Naive thymus-derived CD8-positive, alpha-beta T cell (primary cell): ENCODE results near the gene TRAPPC12. TPM values are rescaled to one million over a fixed set of nuclear protein-coding genes. Genes with fewer than 3 reads are reported as not detected.
"Not testable (repeated sequence)": the region's sequence is repeated elsewhere in the genome, so short reads cannot be mapped to it uniquely, and the experiment has no call there.

Source experiments
- ATAC-seq, 2 donors: fragments of 150-1000 bp; cut with Tn5 transposase in 1 of 2; sonication (Bioruptor Pico), chemical (Tn5 transposase) in 1 of 2; 1 replicate in 1 of 2; 2 replicates in 1 of 2; pipeline ENCODE4 v1.10.0; 2021; ENCODE audit warnings: mild to moderate bottlenecking in 2 of 2, moderate library complexity in 2 of 2
- POLR2A ChIA-PET: fragments of 350-600 bp; sonication (Branson Sonifier 250); formaldehyde crosslinking; loops from one replicate; lab custom pipeline; 2021; ENCODE audit warnings: antibody characterized with exemption; lab: Charles Lee
- DNase-seq, 10 donors: peaks; one replicate each; pipeline versions ENCODE4 v3.0.0 to v3.0.0-alpha.2; 2020 to 2022
- H3K27ac Mint-ChIP-seq, 10 donors: one replicate each; pipeline ENCODE4 v1.8.0; 2020 to 2022; ENCODE audit warnings: mild to moderate bottlenecking in 10 of 10, mixed read lengths in 10 of 10, moderate library complexity in 4 of 10, inconsistent platforms in 1 of 10
- H3K27me3 Mint-ChIP-seq, 5 donors: one replicate each; pipeline ENCODE4 v1.8.0; 2021 to 2022; ENCODE audit warnings: mixed read lengths in 5 of 5
- H3K36me3 Mint-ChIP-seq, 3 donors: one replicate each; pipeline ENCODE4 v1.8.0; 2020 to 2022; ENCODE audit warnings: mixed read lengths in 3 of 3, mild to moderate bottlenecking in 2 of 3, inconsistent platforms in 1 of 3
- H3K4me1 Mint-ChIP-seq, 4 donors: one replicate each; pipeline ENCODE4 v1.8.0; 2021 to 2022; ENCODE audit warnings: mixed read lengths in 4 of 4
- H3K4me3 Mint-ChIP-seq, 10 donors: one replicate each; pipeline ENCODE4 v1.8.0; 2020 to 2022; ENCODE audit warnings: mild to moderate bottlenecking in 10 of 10, mixed read lengths in 10 of 10, moderate library complexity in 6 of 10, inconsistent platforms in 1 of 10
- H3K9me3 Mint-ChIP-seq, 9 donors: one replicate each; pipeline ENCODE4 v1.8.0; 2020 to 2022; ENCODE audit warnings: mixed read lengths in 9 of 9, mild to moderate bottlenecking in 3 of 9, inconsistent platforms in 1 of 9, moderate library complexity in 1 of 9
- polyA plus RNA-seq, 3 donors: library from polyadenylated mRNA; unstranded; fragments of 300-500 nt; fragmentation: Illumina TruSeq; gene quantifications; one replicate each; pipeline ENCODE4 v1.2.3, GENCODE V29; 2021
- total RNA-seq, 8 experiments: library from RNA in 2 of 8; stranded (reverse) in 2 of 8; gene quantifications; one replicate each; pipeline ENCODE4 v1.2.3 and lab custom pipeline; 2021 to 2026

Gene TRAPPC12
- total and polyA plus RNA-seq, 5 experiments from 2014 or later = 23.8 to 162 (median 44.0) TPM

DNA sequence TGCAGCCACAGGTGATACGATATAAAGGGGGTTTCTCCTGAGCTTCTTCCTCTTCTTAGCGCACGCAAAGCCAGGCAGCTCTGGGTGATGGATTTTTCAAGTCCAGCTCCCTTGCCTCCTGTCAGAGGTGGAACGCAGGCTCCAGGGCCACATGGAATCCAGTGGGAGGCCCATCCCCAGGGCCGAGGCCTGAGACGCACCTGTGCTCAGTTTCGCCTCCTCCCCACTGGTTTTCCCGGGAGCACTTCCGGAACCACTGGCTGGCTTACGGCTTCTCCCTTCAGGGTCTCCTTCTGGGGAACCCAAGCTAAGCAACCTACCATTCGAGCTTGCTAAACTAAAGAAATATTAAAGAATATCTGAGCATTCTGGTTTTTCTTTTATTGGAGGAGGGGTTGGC is 63.6 kb downstream of the TRAPPC12 start:
- peaks cover 0 to 62% (median 13%) of the 10 kb centered on the region in 3 donors for H3K36me3 Mint-ChIP-seq
- no peaks in the 10 kb centered on the region for H3K27me3 Mint-ChIP-seq
- no peak for DNase-seq
- ATAC-seq = no peak
- POLR2A ChIA-PET = no interaction called here
- no peaks in the 10 kb centered on the region for H3K9me3 Mint-ChIP-seq
- no peak overlapping the region for H3K27ac Mint-ChIP-seq
- no peak overlapping the region for H3K4me3 Mint-ChIP-seq
- peaks cover 9 to 35% (median 27%) of the 10 kb centered on the region in 4 donors for H3K4me1 Mint-ChIP-seq

DNA sequence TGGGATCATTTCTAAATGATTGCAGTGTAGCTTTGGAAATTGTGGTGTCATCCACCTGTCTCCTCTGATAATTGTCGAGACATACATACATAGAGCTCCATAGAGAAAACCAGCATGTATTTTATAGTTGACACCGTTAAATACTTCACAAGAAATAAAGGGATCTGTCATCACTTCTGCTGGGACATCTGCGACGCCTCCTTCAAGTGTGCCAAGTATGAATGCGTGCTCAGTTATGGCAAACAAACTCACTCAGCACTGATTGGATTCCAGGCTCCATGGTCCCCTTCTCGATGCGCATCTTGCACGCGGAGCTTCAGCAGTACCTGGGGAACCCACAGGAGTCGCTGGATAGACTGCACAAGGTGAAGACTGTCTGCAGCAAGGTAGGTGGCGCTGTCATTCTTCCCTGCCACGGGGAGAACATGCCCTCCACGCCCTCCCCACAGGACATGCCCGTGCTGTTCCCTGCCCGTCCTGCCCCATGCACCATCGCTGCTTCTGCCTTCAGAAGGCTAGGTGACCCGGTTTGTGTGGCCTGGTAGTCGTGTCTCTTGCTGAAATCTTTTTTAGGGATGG is 64.1 kb downstream of the TRAPPC12 start:
- H3K4me1 Mint-ChIP-seq = peaks cover 7 to 33% (median 27%) of the 10 kb centered on the region in 4 donors
- H3K4me3 Mint-ChIP-seq = no peak overlapping the region
- peak overlapping the region in 2 of 10 donors; percentile 13 to 38 for H3K27ac Mint-ChIP-seq
- H3K36me3 Mint-ChIP-seq = peaks cover 0 to 66% (median 13%) of the 10 kb centered on the region in 3 donors
- POLR2A ChIA-PET = no interaction called here
- DNase-seq = no peak
- H3K27me3 Mint-ChIP-seq = no peaks in the 10 kb centered on the region
- H3K9me3 Mint-ChIP-seq = no peaks in the 10 kb centered on the region
- no peak for ATAC-seq

GRCh38 chr2:3445891-3446290 is 66.4 kb downstream of the TRAPPC12 start:
- no peak for ATAC-seq
- Mint-ChIP-seq H3K9me3 (no peaks in the 10 kb centered on the region), H3K36me3 (peaks cover 0 to 79% (median 13%) of the 10 kb centered on the region in 3 donors), H3K4me1 (peaks cover 5 to 14% (median 9%) of the 10 kb centered on the region in 4 donors), H3K27me3 (no peaks in the 10 kb centered on the region), H3K27ac (peak overlapping the region in 2 of 10 donors; percentile 25 to 52), H3K4me3 (no peak overlapping the region)
- DNase-seq = no peak
- POLR2A ChIA-PET = no interaction called here

DNA sequence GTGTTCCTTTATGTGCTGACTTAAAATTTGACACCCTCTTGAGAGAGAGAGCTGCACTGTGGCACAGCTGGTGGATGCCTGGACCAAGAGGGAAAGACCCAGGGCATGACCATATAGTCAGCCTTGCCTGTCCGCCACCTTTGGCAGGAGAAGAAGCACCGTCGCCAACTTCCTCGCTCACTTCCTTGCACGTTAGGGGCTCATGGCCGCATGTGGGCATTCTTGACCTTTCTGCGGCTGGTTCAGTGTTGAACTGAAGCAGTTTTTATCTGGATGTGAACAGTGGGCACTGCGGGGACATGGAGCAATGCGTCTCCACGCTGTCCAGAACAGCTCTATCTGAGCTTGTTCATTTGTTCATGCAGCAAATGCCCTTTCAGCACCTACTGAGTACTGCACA is 66.9 kb downstream of the TRAPPC12 start:
- peak overlapping the region in 1 of 10 donors; percentile 59 for H3K27ac Mint-ChIP-seq

DNA sequence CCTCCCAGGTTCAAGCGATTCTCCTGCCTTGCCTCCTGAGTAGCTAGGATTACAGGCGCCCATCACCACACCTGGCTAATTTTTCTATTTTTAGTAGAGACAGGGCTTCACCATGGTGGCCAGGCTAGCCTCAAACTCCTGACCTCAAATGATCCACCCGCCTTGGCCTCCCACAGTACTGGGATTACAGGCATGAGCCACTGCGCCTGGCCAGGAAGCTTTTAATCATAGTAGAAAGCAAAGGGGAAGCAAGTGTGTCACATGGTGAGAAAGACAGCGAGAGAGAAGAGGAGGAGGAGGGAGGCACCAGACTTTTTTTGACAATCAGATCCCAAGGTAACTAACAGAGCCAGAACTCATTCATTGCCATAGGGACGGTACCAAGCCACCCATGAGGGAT is 67.7 kb downstream of the TRAPPC12 start:
- H3K27me3 Mint-ChIP-seq, H3K4me1 Mint-ChIP-seq, H3K4me3 Mint-ChIP-seq, POLR2A ChIA-PET, ATAC-seq, H3K9me3 Mint-ChIP-seq, DNase-seq: not testable (repeated sequence)
- peaks cover 0 to 86% (median 17%) of the 10 kb centered on the region in 3 donors for H3K36me3 Mint-ChIP-seq
- H3K27ac Mint-ChIP-seq = peak overlapping the region in 2 of 10 donors; percentile 4 to 75

More for the DNA sequence above, 66.9 kb downstream of the TRAPPC12 start:
- DNase-seq = no peak
- H3K27me3 Mint-ChIP-seq = no peaks in the 10 kb centered on the region
- peaks cover 4 to 12% (median 5%) of the 10 kb centered on the region in 4 donors for H3K4me1 Mint-ChIP-seq
- POLR2A ChIA-PET = no interaction called here
- ATAC-seq = no peak
- H3K9me3 Mint-ChIP-seq = no peaks in the 10 kb centered on the region
- H3K36me3 Mint-ChIP-seq = peaks cover 0 to 82% (median 17%) of the 10 kb centered on the region in 3 donors
- H3K4me3 Mint-ChIP-seq = no peak overlapping the region

DNA sequence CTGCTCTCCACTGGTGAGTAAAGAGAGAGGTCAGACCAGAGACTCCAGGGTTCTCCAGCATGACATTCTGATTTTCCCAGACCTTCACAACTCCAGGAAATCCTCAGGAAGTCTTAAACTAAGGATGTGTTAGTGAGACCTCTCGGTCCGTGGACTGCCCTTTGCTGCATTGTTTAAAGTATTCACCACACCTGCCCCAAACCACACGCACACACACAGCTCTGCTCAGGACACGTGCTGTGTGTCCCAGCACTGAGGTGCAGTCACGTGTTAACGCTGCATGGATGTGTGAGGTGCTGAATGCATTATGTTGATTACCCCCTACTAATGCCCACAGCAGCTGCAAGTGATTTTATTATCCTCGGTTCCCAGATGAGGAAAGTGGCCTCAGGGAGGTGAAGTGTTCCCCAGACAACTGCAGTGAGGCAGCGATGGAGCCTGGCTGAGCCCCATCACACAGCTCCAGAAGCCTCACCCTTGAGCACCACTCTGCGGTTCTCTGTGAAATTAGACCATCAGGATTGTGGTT is 68.4 kb downstream of the TRAPPC12 start:
- Mint-ChIP-seq H3K27me3 (no peaks in the 10 kb centered on the region), H3K27ac (no peak overlapping the region), H3K4me3 (no peak overlapping the region), H3K4me1 (peaks cover 0 to 4% (median 1%) of the 10 kb centered on the region in 4 donors), H3K36me3 (peaks cover 0 to 86% (median 17%) of the 10 kb centered on the region in 3 donors), H3K9me3 (no peaks in the 10 kb centered on the region)
- ATAC-seq (no peak), DNase-seq (no peak)
- POLR2A ChIA-PET = no interaction called here

GRCh38 chr2:3448441-3448911 is 69.0 kb downstream of the TRAPPC12 start:
- POLR2A ChIA-PET, H3K4me3 Mint-ChIP-seq, ATAC-seq, H3K4me1 Mint-ChIP-seq, H3K27me3 Mint-ChIP-seq, DNase-seq, H3K9me3 Mint-ChIP-seq: not testable (repeated sequence)
- H3K27ac Mint-ChIP-seq = peak overlapping the region in 2 of 10 donors; percentile 24 to 32
- H3K36me3 Mint-ChIP-seq = peaks cover 0 to 87% (median 19%) of the 10 kb centered on the region in 3 donors

GRCh38 chr2:3449086-3449485 is 69.6 kb downstream of the TRAPPC12 start:
- ATAC-seq = no peak
- POLR2A ChIA-PET = no interaction called here
- Mint-ChIP-seq H3K4me3 (no peak overlapping the region), H3K27me3 (no peaks in the 10 kb centered on the region), H3K36me3 (peaks cover 0 to 86% (median 17%) of the 10 kb centered on the region in 3 donors), H3K27ac (peak overlapping the region in 2 of 10 donors; percentile 20 to 32), H3K9me3 (no peaks in the 10 kb centered on the region), H3K4me1 (peaks cover 0 to 5% (median 1%) of the 10 kb centered on the region in 4 donors)
- no peak for DNase-seq

GRCh38 chr2:3449936-3450335 is 70.4 kb downstream of the TRAPPC12 start:
- Mint-ChIP-seq H3K4me3 (no peak overlapping the region), H3K27ac (peak overlapping the region in 1 of 10 donors; percentile 20), H3K9me3 (no peaks in the 10 kb centered on the region), H3K4me1 (peaks cover 0 to 5% (median 1%) of the 10 kb centered on the region in 4 donors), H3K27me3 (no peaks in the 10 kb centered on the region), H3K36me3 (peaks cover 0 to 79% (median 13%) of the 10 kb centered on the region in 3 donors)
- ATAC-seq = no peak
- no peak for DNase-seq
- POLR2A ChIA-PET = no interaction called here

- H3K27ac Mint-ChIP-seq = peak overlapping the region in 3 of 10 donors; percentile 19 to 60 (median 24)
- no peak overlapping the region for H3K4me3 Mint-ChIP-seq
- no peaks in the 10 kb centered on the region for H3K9me3 Mint-ChIP-seq
- no peak for DNase-seq
- POLR2A ChIA-PET = no interaction called here
- no peak for ATAC-seq
- H3K36me3 Mint-ChIP-seq = peaks cover 0 to 78% (median 15%) of the 10 kb centered on the region in 3 donors
- H3K4me1 Mint-ChIP-seq = peaks cover 0 to 5% (median 2%) of the 10 kb centered on the region in 4 donors
- H3K27me3 Mint-ChIP-seq = no peaks in the 10 kb centered on the region
Measured at GRCh38 chr2:3450385-3451010, 71.0 kb downstream of the TRAPPC12 start.

DNA sequence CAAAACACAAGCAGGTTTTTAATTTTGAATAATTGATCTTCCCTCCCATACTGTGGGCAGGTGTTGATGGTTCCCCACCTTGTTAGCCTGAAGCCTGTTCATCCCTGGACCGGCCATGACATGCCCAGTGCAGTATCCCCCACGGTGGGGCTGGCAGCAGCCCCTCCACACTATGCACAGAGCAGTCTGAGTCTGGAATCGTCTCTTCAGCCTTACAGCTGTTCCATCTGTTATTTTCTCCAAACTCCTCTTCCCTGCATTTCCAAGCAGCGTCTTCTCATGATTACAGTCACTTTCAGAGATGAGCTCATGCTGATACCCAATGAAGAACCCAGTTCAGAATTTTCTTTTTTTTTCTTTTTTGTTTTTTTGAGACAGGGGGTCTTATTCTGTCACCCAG is 71.7 kb downstream of the TRAPPC12 start:
- H3K27ac Mint-ChIP-seq = peak overlapping the region in 3 of 10 donors; percentile 15 to 76 (median 24)
- no peaks in the 10 kb centered on the region for H3K27me3 Mint-ChIP-seq
- POLR2A ChIA-PET = no interaction called here
- peaks cover 0 to 78% (median 16%) of the 10 kb centered on the region in 3 donors for H3K36me3 Mint-ChIP-seq
- DNase-seq (no peak), ATAC-seq (no peak)
- H3K9me3 Mint-ChIP-seq = no peaks in the 10 kb centered on the region
- H3K4me1 Mint-ChIP-seq = peaks cover 0 to 5% (median 2%) of the 10 kb centered on the region in 4 donors
- no peak overlapping the region for H3K4me3 Mint-ChIP-seq

DNA sequence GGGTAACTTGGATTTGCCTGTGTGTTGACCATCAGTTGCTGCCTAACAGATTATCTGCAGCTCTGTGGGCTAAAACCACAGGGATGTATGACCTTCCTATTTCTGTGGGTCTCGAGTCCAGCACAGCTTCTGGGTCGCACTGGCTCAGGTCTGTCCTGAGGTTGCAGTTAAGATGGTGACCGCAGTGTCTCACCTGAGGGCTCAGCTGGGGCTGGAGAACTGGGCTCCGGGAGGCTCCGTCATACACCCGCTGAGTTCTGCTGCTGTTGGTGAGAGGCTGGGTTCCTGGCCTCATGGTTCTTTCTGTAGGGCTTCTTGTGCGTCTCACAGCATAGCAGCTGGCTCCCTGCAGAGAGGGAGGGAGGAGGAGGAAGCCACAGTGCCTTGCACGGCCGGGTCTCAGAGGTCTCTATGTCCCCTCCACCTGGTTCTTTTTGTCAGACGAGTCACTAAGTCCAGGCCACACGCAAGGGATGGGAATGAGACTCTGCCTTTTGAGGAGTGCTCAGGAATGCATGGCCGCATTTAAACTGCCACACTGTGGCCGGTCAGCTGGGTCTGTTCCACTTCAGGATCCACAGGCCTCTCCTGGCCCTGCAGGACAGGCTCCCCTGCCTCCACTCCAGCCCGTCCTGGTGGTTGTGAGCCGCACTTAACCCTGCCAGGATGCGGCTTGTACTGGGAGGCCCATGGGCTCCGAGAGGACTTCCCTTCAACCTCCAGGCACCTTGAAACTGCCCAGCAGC is 72.6 kb downstream of the TRAPPC12 start:
- Mint-ChIP-seq H3K4me1 (peaks cover 0 to 5% (median 2%) of the 10 kb centered on the region in 4 donors), H3K27me3 (no peaks in the 10 kb centered on the region), H3K4me3 (no peak overlapping the region), H3K9me3 (no peaks in the 10 kb centered on the region), H3K36me3 (peaks cover 0 to 74% (median 21%) of the 10 kb centered on the region in 3 donors), H3K27ac (no peak overlapping the region)
- ATAC-seq (no peak), DNase-seq (no peak)
- POLR2A ChIA-PET = no interaction called here
